Measurements from ENCODE around the gene SNRK. TPM values are rescaled to one million over a fixed set of nuclear protein-coding genes. Genes with fewer than 3 reads are reported as not detected.

SNRK gene
- total RNA-seq, 1 experiment from 2014 or later, result 14.4 TPM

DNA sequence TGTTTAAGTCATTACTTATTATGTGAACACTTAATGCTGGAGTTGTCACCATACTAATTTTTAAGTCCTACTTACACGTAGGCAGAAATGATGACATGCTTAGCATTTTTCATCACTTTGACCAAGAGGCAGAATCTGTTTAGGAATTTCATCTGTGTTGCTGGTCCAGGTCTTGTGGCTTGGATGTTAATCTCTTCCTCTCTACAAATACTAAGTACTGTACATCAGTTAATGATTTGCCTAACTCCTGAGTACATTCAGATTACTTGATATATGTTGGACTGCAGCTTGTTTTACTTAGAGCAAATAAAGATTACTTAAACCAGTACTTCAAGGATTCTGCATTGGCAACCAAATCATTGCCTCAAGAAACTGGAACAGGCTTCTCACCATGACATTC, 8.6 kb downstream of the SNRK start:
- Histone ChIP-seq H4K20me1 (ENCODE audit: insufficient read depth) (peaks cover 29% of the 10 kb centered on the region; the same call in 1 of the 2 replicates), H3K4me3 (no peak overlapping the region), H3F3A (ENCODE audit: insufficient read depth, low read depth) (no peaks in the 10 kb centered on the region), H3K36me3 (ENCODE audit: low read depth) (0 out of 2 replicates have a peak, but pooled peaks cover 6% of the 10 kb centered on the region), H3K27me3 (ENCODE audit: insufficient read depth, low read depth) (no peaks in the 10 kb centered on the region), H3K27ac (no peak overlapping the region), H3K79me2 (ENCODE audit: low read depth) (peaks cover 91% of the 10 kb centered on the region), H3K4me1 (replicated peaks; ENCODE audit: insufficient read depth) (peaks cover 28% of the 10 kb centered on the region; the same call in 1 of the 2 replicates), H3K9me3 (ENCODE audit: insufficient read depth, low read depth) (no peaks in the 10 kb centered on the region), H3K4me2 (no peak overlapping the region), H2AFZ (no peak overlapping the region), H3K9me2 (ENCODE audit: insufficient read depth) (no peaks in the 10 kb centered on the region)
- intact Hi-C loops (cut with micrococcal nuclease; ENCODE audit: unreplicated experiment), result no loop called here
- no TSS peak for BruUV-seq (replicated peaks)
- no peak for DNase-seq
- TF ChIP-seq EZH2 (IDR thresholded peaks at IDR 0.05; ENCODE audit: low read depth), result no peak
- TF ChIP-seq, protein P1, sequence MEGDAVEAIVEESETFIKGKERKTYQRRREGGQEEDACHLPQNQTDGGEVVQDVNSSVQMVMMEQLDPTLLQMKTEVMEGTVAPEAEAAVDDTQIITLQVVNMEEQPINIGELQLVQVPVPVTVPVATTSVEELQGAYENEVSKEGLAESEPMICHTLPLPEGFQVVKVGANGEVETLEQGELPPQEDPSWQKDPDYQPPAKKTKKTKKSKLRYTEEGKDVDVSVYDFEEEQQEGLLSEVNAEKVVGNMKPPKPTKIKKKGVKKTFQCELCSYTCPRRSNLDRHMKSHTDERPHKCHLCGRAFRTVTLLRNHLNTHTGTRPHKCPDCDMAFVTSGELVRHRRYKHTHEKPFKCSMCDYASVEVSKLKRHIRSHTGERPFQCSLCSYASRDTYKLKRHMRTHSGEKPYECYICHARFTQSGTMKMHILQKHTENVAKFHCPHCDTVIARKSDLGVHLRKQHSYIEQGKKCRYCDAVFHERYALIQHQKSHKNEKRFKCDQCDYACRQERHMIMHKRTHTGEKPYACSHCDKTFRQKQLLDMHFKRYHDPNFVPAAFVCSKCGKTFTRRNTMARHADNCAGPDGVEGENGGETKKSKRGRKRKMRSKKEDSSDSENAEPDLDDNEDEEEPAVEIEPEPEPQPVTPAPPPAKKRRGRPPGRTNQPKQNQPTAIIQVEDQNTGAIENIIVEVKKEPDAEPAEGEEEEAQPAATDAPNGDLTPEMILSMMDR (conservative IDR thresholded peaks at IDR 0.05), result no peak
- ChIA-PET POLR2A (ENCODE audit: unreplicated experiment) (no interaction called here), CTCF (no interaction called here)

DNA sequence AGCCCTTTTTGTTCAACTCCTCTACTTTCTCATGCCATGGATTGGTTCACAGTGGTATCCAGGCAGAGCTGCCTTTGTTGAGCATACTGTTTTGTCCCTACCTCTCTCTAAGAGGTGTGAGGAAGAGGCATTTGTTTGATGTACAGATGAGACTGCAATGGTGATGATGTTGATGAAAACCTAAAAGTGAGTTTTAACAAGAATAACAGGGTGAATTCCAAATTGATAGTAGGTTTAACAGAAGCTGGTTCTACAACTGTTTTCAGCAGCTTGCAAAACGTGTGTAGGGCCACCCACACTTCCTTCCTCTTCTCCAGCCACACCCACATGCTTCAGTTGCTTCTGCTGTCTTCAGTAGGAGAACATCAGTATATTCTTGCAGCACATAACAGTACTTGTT, 10.2 kb downstream of the SNRK start:
- no peak overlapping the region for H3K27ac ChIP-seq
- H3K9me3 ChIP-seq (ENCODE audit: insufficient read depth, low read depth), result no peaks in the 10 kb centered on the region
- intact Hi-C loops (cut with micrococcal nuclease; ENCODE audit: unreplicated experiment), result no loop called here
- H3K79me2 ChIP-seq (ENCODE audit: low read depth), result peaks cover 86% of the 10 kb centered on the region
- H2AFZ ChIP-seq, result no peak overlapping the region
- H3K4me3 ChIP-seq, result no peak overlapping the region
- 0 out of 2 replicates have a peak, but pooled peaks cover 6% of the 10 kb centered on the region for H3K36me3 ChIP-seq (ENCODE audit: low read depth)
- peaks cover 19% of the 10 kb centered on the region; the same call in 1 of the 2 replicates for H3K4me1 ChIP-seq (replicated peaks; ENCODE audit: insufficient read depth)
- BruUV-seq (replicated peaks), result no TSS peak
- peaks cover 25% of the 10 kb centered on the region; the same call in 1 of the 2 replicates for H4K20me1 ChIP-seq (ENCODE audit: insufficient read depth)
- TF ChIP-seq EZH2 (IDR thresholded peaks at IDR 0.05; ENCODE audit: low read depth), result no peak
- TF ChIP-seq, protein P1 (conservative IDR thresholded peaks at IDR 0.05), result no peak
- POLR2A ChIA-PET (ENCODE audit: unreplicated experiment), result interaction anchor here (0.6 kb wide), 1 partner anchor 20 kb away, joined by 5 read pairs; no protein-coding TSS in a partner anchor
- CTCF ChIA-PET, result no interaction called here
- no peaks in the 10 kb centered on the region for H3K27me3 ChIP-seq (ENCODE audit: insufficient read depth, low read depth)
- no peak overlapping the region for H3K4me2 ChIP-seq
- no peaks in the 10 kb centered on the region for H3F3A ChIP-seq (ENCODE audit: insufficient read depth, low read depth)
- H3K9me2 ChIP-seq (ENCODE audit: insufficient read depth), result no peaks in the 10 kb centered on the region
- no peak for DNase-seq

DNA sequence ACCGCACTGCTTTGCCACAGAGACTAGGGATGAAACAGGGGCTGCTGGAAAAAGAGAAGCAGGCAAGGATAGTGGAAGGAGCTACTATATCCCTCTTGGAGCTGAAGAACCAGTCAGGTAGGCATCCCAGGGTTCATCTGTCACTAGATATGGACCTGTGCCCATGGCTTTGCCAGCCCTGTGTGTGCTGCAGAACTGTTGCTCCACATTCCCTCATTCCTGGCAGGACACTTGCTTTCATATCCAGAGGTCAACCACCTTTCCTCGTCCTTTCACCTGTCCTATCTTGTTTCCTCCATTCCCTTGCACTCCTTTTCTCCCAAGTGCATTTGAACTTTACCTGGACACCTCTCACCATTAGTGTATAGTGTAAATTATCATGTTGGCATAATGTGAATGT, 12.0 kb downstream of the SNRK start:
- intact Hi-C loops (cut with micrococcal nuclease; ENCODE audit: unreplicated experiment), result no loop called here
- peaks cover 75% of the 10 kb centered on the region for H3K79me2 ChIP-seq (ENCODE audit: low read depth)
- no peak overlapping the region for H3K27ac ChIP-seq
- no peak overlapping the region for H3K4me3 ChIP-seq
- H3F3A ChIP-seq (ENCODE audit: insufficient read depth, low read depth), result no peaks in the 10 kb centered on the region
- H2AFZ ChIP-seq, result no peak overlapping the region
- H3K9me3 ChIP-seq (ENCODE audit: insufficient read depth, low read depth), result no peaks in the 10 kb centered on the region
- H3K4me1 ChIP-seq (replicated peaks; ENCODE audit: insufficient read depth), result peaks cover 14% of the 10 kb centered on the region; the same call in 1 of the 2 replicates
- POLR2A ChIA-PET (ENCODE audit: unreplicated experiment), result interaction anchor here (0.6 kb wide), 1 partner anchor 22 kb away, joined by 15 read pairs; no protein-coding TSS in a partner anchor
- H3K36me3 ChIP-seq (ENCODE audit: low read depth), result peaks cover 11% of the 10 kb centered on the region; the same call in 1 of the 2 replicates
- no peaks in the 10 kb centered on the region for H3K27me3 ChIP-seq (ENCODE audit: insufficient read depth, low read depth)
- peaks cover 15% of the 10 kb centered on the region for H4K20me1 ChIP-seq (ENCODE audit: insufficient read depth)
- no peak for DNase-seq
- CTCF ChIA-PET, result no interaction called here
- no peaks in the 10 kb centered on the region for H3K9me2 ChIP-seq (ENCODE audit: insufficient read depth)
- BruUV-seq (replicated peaks), result no TSS peak
- H3K4me2 ChIP-seq, result no peak overlapping the region
- no peak for TF ChIP-seq EZH2 (IDR thresholded peaks at IDR 0.05; ENCODE audit: low read depth)
- TF ChIP-seq, protein P1 (conservative IDR thresholded peaks at IDR 0.05), result no peak
